Calu3 (cell line): ENCODE measurements around the gene GRIK4. TPM values are rescaled to one million over a fixed set of nuclear protein-coding genes. Genes with fewer than 3 reads are reported as not detected.

Experiments
- BruUV-seq: library from RNA; stranded (reverse); fragments of 400-500 nt; replicated peaks from 2 replicates; lab custom pipeline; 2021; lab: Mats Ljungman, UMichigan
- CTCF ChIA-PET: fragments of 300-600 bp; sonication (Branson Sonifier 250); formaldehyde crosslinking; loops from one replicate; lab custom pipeline; 2022; ENCODE audit warnings: antibody characterized with exemption; lab: Charles Lee
- DNase-seq: peaks from one replicate; pipeline ENCODE4 v3.0.0; 2022
- H3K27ac Mint-ChIP-seq: one replicate; pipeline ENCODE4 v1.8.0; 2022; ENCODE audit warnings: mixed read lengths; ENCODE audit not compliant: unreplicated experiment
- H3K27me3 Mint-ChIP-seq: one replicate; pipeline ENCODE4 v1.8.0; 2022; ENCODE audit warnings: mixed read lengths; ENCODE audit not compliant: unreplicated experiment
- H3K36me3 Mint-ChIP-seq: one replicate; pipeline ENCODE4 v1.8.0; 2022; ENCODE audit warnings: mild to moderate bottlenecking, moderate library complexity, mixed read lengths; ENCODE audit not compliant: insufficient read depth, unreplicated experiment
- H3K4me1 Mint-ChIP-seq: one replicate; pipeline ENCODE4 v1.8.0; 2022; ENCODE audit warnings: mild to moderate bottlenecking, low read depth, mixed read lengths; ENCODE audit not compliant: unreplicated experiment
- H3K4me3 Mint-ChIP-seq: one replicate; pipeline ENCODE4 v1.8.0; 2022; ENCODE audit warnings: mild to moderate bottlenecking, low read depth, moderate library complexity, mixed read lengths; ENCODE audit not compliant: unreplicated experiment
- H3K9me3 Mint-ChIP-seq: one replicate; pipeline ENCODE4 v1.8.0; 2022; ENCODE audit warnings: low read depth, mixed read lengths; ENCODE audit not compliant: unreplicated experiment
- intact Hi-C: fragments of 100-400 bp; cut with micrococcal nuclease; formaldehyde crosslinking; loops from one replicate; pipeline ENCODE4 v1.10.0; 2022; ENCODE audit not compliant: unreplicated experiment
- total RNA-seq: library from RNA; stranded (reverse); gene quantifications from 2 replicates; pipeline ENCODE4 v1.2.3, GENCODE V29; 2022
- TF ChIP-seq, protein P1 (sequence below): fragments of 200-600 bp; IDR thresholded peaks from one replicate; pipeline ENCODE4 v1.8.0; 2022; ENCODE audit warnings: antibody characterized with exemption; ENCODE audit not compliant: unreplicated experiment

GRIK4 gene
- total RNA-seq, 1 experiment from 2014 or later: not detected

DNA sequence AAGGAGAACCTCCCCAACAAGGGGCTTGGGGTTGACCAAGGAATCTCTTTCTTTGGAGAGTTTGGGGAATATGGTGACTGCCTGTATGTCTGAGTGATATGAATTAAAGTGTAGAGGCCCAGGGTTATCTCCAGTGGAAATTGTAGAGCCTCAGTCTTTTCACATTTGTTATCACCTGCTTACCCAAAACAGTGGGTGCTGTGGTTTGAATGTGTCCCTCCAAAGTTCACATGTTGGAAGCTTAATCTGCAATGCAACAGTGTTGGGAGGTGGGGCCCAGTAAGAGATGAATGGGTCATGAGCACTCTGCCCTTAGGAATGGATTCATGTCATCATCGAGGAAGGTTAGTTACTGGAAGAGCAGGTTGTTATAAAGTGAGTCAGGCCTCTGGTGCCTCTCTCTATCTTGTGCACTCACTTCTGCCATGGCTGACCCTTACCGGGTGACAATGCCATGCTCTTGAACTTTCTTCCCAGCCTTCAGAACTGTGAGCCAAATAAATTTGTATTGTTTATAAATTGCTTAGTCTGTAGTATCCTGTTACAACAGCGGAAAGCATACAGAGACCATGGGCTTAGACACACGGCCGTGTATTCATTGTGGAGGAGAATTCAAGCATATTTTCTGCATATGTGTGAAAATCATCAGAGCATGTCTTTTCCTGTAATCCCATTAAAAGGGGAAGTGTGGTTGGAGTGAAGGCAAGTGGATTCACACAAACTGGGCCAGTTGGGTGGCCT is 398.3 kb downstream of the GRIK4 start:
- DNase-seq: no peak
- H3K27me3 Mint-ChIP-seq: peaks cover 76% of the 10 kb centered on the region
- H3K4me1 Mint-ChIP-seq: no peaks in the 10 kb centered on the region
- peaks cover 2% of the 10 kb centered on the region for H3K9me3 Mint-ChIP-seq
- TF ChIP-seq, protein P1, sequence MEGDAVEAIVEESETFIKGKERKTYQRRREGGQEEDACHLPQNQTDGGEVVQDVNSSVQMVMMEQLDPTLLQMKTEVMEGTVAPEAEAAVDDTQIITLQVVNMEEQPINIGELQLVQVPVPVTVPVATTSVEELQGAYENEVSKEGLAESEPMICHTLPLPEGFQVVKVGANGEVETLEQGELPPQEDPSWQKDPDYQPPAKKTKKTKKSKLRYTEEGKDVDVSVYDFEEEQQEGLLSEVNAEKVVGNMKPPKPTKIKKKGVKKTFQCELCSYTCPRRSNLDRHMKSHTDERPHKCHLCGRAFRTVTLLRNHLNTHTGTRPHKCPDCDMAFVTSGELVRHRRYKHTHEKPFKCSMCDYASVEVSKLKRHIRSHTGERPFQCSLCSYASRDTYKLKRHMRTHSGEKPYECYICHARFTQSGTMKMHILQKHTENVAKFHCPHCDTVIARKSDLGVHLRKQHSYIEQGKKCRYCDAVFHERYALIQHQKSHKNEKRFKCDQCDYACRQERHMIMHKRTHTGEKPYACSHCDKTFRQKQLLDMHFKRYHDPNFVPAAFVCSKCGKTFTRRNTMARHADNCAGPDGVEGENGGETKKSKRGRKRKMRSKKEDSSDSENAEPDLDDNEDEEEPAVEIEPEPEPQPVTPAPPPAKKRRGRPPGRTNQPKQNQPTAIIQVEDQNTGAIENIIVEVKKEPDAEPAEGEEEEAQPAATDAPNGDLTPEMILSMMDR: no peak
- H3K36me3 Mint-ChIP-seq: no peaks in the 10 kb centered on the region
- no peak overlapping the region for H3K4me3 Mint-ChIP-seq
- H3K27ac Mint-ChIP-seq: no peak overlapping the region
- intact Hi-C loops: no loop called here
- BruUV-seq: no TSS peak
- CTCF ChIA-PET: no interaction called here

DNA sequence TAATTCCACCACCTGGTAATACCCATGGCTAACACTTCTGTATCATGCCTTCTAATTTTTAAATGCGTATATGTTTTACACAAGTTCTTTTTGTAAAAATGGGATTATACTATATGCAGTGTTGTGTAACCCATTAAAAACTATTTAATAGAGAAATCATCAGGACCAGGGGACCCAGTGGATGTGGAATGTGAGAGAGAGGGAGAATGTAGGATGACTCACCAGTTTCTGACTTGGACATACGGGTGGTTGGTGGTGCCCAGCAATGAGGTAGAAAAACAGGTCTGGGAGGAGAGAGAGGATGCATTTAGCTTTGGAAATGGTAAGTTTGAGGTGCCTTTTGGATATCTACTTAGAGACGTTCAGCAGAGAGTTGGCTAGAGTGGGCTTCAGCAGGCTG is 400.4 kb downstream of the GRIK4 start:
- peaks cover 87% of the 10 kb centered on the region for H3K27me3 Mint-ChIP-seq
- CTCF ChIA-PET: no interaction called here
- H3K27ac Mint-ChIP-seq: no peak overlapping the region
- no TSS peak for BruUV-seq
- peaks cover 2% of the 10 kb centered on the region for H3K9me3 Mint-ChIP-seq
- H3K4me3 Mint-ChIP-seq: no peak overlapping the region
- H3K4me1 Mint-ChIP-seq: no peaks in the 10 kb centered on the region
- no peak for DNase-seq
- no peaks in the 10 kb centered on the region for H3K36me3 Mint-ChIP-seq
- TF ChIP-seq, protein P1: no peak
- intact Hi-C loops: no loop called here

DNA sequence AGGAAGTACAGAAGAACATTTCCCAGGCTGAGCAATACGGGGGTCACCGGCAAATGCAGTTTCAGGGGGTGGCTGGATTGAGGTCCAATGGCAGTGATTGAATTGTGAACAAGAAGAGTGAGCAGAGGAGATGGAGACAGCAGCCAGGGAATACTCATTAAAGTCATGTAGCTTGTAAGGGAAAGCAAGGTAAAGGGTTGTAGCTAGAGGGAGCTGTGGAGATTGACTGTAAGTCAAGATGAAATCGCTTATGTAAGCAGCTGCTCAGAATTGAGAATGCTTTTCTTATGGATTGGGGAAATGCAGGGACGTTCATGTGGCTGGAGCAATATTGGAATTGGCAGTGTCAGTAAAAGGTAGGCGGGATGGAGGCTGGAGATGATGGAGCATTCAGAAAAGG is 401.0 kb downstream of the GRIK4 start:
- no peak overlapping the region for H3K27ac Mint-ChIP-seq
- intact Hi-C loops: no loop called here
- H3K27me3 Mint-ChIP-seq: peaks cover 82% of the 10 kb centered on the region
- TF ChIP-seq, protein P1: no peak
- H3K4me3 Mint-ChIP-seq: no peak overlapping the region
- peaks cover 2% of the 10 kb centered on the region for H3K9me3 Mint-ChIP-seq
- no TSS peak for BruUV-seq
- CTCF ChIA-PET: no interaction called here
- no peaks in the 10 kb centered on the region for H3K36me3 Mint-ChIP-seq
- no peak for DNase-seq
- H3K4me1 Mint-ChIP-seq: no peaks in the 10 kb centered on the region

DNA sequence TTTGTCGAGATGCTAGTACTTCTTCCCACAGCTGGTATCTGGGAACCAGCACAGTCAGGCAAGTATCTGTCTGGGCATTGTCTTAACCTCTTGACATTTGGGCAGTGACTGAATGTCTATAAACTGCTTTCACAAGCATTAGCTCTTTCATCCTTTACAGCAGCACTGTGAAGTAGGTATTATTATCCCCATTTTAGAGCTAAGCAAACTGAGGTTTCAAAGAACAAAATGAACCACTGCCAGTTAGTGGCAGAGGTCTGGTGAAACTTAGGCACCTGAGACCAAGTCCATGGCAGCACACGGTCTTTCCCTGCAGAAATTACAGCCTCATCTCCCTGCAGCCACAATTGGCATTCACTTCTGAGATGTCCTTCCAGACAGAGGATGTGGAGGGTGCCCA is 401.4 kb downstream of the GRIK4 start:
- Mint-ChIP-seq H3K4me3 (no peak overlapping the region), H3K9me3 (peaks cover 2% of the 10 kb centered on the region), H3K27me3 (peaks cover 78% of the 10 kb centered on the region), H3K27ac (no peak overlapping the region), H3K4me1 (no peaks in the 10 kb centered on the region), H3K36me3 (no peaks in the 10 kb centered on the region)
- no peak for DNase-seq
- CTCF ChIA-PET: no interaction called here
- intact Hi-C loops: no loop called here
- TF ChIP-seq, protein P1: no peak
- BruUV-seq: no TSS peak
